ENCODE measurements around the gene SLITRK2.

Gene SLITRK2

DNA sequence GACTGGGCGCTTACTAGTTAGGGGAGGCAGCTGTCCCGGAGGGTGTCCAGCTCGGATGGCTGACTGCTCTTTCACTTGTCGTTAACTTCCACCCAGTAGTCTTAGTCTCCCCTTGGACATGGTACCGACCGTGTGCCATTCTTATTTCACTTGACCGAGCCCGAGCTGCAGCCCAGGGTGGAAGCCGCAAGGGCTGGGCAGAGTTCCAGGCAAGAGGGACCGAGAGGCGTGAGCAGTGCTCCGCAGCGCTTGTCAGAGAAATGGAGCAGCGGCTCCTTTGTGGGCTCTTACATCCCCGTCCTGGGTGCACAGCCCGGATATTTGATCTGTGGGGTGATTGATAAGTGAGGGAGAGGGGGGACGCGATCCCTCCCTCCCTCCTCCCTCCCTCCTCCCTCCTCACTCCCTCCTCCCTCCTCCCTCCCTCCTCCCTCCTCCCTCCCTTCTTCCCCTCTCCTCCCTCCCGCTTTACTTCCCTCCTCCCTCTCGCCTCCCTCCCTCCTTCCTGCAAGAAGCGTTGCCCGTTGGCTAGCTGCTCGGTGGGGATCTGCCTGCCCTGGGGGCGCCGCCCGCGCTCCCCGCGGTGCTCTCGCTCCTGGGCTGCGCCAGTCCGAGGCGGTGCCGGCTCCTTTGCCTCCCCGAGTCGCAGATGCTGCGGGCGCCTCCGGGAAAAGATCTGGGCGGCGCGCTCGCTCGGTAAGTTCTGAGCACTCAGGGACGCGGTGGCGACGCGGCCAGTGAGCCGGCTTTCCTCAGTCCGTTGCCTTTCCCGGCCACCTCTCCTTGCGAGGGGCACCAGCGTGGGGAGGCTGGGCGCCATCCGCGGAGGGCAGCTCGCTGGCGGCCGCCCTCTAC is at the start of gene SLITRK2:
SLITRK2 (plus strand) TSS at position 499 of the 855 bp plus-strand sequence. CDS start 4,597 bp downstream, outside the sequence.
- DNase-seq (ENCODE audit: extremely low spot score, insufficient read length, low read depth): no peak
- no peak for FAIRE-seq

GRCh38 chrX:145773006-145773405 is 44.6 kb upstream of the SLITRK2 start:
- no peak for DNase-seq (ENCODE audit: extremely low spot score, insufficient read length, low read depth)
- no peak for FAIRE-seq

GRCh38 chrX:145792281-145792680 is 25.3 kb upstream of the SLITRK2 start:
- no peak for FAIRE-seq
- DNase-seq (ENCODE audit: extremely low spot score, insufficient read length, low read depth): no peak

- DNase-seq (ENCODE audit: extremely low spot score, insufficient read length, low read depth): no peak
These were observed 14.1 kb upstream of the SLITRK2 start for GRCh38 chrX:145803508-145803907.

DNA sequence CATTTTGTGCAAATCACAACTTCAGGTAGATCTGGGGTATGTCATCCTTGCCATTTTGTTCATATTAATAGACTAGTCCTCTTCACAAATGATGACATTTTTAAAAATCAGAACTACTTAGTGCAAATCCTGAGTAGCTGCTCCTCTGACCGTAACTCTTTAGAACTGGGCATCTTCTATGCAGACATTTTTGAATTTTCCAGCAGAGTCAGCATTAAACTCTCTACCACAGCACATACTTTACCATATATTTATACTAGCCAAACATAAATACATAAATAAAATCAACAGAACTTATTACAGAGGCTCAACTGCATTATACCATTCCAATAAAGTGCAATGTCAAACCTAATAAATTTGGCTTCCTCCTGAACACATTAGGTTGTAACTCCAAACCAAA is 4.5 kb upstream of the SLITRK2 start:
- FAIRE-seq: no peak
- DNase-seq (ENCODE audit: extremely low spot score, insufficient read length, low read depth): no peak

More at GRCh38 chrX:145803508-145803907, 14.1 kb upstream of the SLITRK2 start:
- no peak for FAIRE-seq

DNA sequence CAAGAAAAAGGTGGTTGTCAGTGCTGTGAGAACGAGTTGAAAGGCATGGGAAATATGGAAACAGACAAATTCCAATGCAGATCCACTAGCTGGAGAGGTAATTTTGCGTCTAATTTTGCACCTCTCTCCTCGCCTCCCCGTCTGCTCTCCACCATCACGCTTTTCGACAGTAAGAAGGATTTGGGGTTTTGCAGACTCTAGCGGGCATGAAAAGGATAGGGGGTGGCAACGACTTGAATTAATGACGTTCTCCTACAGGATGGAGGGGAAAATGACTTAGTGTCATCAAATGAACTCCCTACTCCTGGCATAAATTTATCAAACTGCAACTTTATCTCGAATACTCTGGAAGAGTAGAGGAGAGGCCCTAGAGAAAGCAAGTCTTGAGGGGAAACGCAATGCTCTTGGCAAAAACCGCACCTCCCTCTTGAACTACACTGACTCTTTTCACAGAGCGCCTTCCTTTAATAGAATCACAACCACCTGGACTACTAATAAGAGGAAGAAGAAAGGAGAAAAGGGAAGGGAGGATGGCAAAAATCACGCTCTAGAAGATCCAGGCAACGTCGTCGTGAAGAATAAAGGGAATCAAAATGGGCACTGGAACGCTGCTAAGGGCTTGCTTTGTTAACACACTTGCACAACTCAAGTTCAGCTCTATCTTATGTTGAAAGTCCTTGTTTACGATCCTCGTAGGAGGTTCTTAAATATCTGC is 871 bp upstream of the SLITRK2 start:
- no peak for DNase-seq (ENCODE audit: extremely low spot score, insufficient read length, low read depth)
- no peak for FAIRE-seq

DNA sequence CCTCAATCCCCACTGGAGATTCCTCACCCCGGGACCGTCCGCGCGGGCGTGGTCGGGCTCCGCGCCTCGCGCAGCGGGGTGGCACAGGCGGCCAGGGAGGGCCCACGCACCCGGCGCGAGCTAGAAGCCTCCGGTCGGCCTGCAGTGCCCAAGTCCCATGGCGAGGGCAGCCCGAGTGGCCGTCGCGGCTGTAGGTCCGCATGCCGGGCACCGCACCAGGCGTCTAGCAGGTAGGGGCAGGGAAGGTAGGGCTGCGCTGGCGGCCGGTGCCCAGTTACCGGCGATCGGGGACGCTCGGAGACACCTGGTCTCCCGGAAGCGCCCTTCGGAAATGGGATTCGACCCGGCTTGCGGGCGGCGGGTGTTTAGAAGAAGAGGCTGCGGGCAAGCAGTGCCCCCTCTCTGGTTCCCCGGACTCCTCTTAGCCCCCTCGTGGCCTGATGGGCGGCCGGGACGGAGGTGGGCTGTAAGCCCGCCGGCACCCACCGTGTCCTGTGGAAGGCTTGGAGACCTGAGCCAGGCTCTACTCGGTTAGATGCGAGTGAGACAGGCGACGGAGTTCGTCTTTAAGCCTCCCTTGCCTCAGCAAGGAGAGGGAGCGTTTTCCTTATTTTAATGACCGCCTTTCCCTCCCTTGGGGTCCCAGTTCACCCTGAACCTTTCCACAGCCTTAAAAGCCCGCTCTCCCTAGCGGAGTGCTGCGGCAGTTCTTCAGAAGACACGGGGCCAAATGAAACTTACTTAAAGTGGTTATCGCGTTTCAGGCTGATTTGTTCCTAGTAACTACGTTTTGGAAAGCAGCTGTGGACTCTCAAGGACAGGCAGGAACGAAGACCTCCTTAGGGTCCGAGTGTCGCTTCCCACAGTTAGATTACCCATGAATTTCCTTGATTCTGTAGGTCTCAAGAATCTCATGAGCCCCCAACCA is 821 bp downstream of the SLITRK2 start:
- FAIRE-seq (no peak), DNase-seq (ENCODE audit: extremely low spot score, insufficient read length, low read depth) (no peak)

DNA sequence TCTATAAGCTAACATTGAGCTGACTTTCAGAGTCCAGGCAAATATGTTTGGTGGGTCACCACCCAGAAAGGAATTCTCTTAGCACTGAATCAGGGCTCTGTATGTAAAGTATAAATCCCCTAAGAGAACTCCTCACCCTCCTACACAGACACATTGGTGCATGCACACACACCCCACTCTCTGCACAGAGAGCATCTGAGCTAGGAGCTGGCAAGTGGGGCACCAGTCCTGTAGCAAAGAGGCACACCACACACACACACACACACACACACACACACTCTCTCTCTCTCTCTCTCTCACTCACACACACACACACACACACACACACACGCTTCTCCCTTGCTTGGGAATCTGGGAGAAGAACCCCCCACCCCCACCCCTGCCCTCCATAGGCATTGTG is 3.2 kb downstream of the SLITRK2 start:
- no peak for DNase-seq (ENCODE audit: extremely low spot score, insufficient read length, low read depth)
- FAIRE-seq: no peak

- no peak for DNase-seq (ENCODE audit: extremely low spot score, insufficient read length, low read depth)
- no peak for FAIRE-seq
These were observed 3.8 kb downstream of the SLITRK2 start for GRCh38 chrX:145821291-145821897.

- DNase-seq (ENCODE audit: extremely low spot score, insufficient read length, low read depth): no peak
- no peak for FAIRE-seq
These were observed 4.4 kb downstream of the SLITRK2 start for GRCh38 chrX:145821898-145822571.

DNA sequence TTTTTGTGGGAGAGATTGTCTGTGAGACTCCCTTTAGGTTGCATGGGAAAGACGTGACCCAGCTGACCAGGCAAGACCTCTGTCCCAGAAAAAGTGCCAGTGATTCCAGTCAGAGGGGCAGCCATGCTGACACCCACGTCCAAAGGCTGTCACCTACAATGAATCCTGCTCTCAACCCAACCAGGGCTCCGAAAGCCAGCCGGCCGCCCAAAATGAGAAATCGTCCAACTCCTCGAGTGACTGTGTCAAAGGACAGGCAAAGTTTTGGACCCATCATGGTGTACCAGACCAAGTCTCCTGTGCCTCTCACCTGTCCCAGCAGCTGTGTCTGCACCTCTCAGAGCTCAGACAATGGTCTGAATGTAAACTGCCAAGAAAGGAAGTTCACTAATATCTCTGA is 5.5 kb downstream of the SLITRK2 start:
- DNase-seq (ENCODE audit: extremely low spot score, insufficient read length, low read depth) (no peak), FAIRE-seq (no peak)

DNA sequence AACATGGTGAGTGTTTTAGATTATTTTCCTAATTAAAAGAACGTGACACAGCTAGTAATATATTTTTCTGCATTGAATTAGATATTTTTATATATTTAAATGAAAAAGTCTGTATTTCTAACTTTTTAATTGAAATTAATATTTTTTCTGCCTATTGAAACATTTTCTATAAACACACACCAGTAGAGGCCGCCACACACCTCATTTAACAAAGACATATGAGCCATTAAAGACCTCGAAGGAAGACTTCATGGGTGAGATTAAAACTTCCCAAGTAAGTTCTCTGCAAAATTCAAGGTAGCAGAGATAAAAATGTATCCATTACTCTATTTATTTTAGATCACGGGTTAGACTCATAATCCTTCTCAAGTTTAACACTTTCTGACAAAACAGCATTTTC is 8.3 kb downstream of the SLITRK2 start:
- FAIRE-seq (no peak), DNase-seq (ENCODE audit: extremely low spot score, insufficient read length, low read depth) (no peak)

- FAIRE-seq (no peak), DNase-seq (ENCODE audit: extremely low spot score, insufficient read length, low read depth) (no peak)
These were observed 8.8 kb downstream of the SLITRK2 start for GRCh38 chrX:145826466-145826865.

DNA sequence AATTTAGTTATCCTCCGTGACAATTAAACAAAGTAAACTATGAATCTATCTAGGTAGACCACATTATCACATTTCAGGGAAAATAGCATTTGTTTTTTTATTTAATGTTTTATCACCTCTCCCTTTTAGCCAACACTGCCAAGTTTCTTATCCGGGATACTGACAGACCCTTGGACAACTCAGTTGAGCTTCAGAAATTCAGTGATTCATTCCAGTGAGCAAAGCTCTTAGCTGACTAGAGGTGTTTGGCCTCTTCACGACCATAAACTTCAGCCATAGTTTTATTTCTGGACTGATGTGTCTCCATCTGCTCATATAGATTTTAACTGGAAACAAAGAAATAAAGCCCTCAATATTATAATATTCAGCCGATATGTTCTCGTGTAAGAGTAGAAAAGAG is 15.2 kb downstream of the SLITRK2 start:
- DNase-seq (ENCODE audit: extremely low spot score, insufficient read length, low read depth): no peak
- no peak for FAIRE-seq

GRCh38 chrX:145840531-145840930 is 22.9 kb downstream of the SLITRK2 start:
- no peak for FAIRE-seq
- no peak for DNase-seq (ENCODE audit: extremely low spot score, insufficient read length, low read depth)

- DNase-seq (ENCODE audit: extremely low spot score, insufficient read length, low read depth): no peak
- FAIRE-seq: no peak
These were observed 25.7 kb downstream of the SLITRK2 start for GRCh38 chrX:145843146-145843904.

- FAIRE-seq: no peak
- no peak for DNase-seq (ENCODE audit: extremely low spot score, insufficient read length, low read depth)
These were observed 27.3 kb downstream of the SLITRK2 start for GRCh38 chrX:145844886-145845285.

DNA sequence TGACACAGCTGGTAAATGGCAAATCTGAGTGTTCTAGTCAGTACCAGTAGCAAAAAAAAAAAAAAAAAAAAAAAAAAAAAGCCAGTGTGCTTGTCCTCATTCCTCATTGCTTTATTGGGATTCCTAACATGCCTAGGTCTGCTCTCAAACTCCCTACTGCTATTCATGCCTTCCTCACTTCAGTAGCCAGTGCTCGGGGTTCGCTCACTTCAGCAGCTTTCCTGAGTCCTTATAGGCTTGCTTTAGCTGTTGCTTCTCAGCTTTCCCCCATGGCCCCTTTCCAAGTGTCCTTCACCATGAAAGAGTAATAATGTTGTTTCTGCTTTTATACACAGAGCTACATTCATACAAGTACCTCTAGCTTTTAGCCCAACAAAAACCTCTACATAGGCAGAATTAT is 30.8 kb downstream of the SLITRK2 start:
- DNase-seq (ENCODE audit: extremely low spot score, insufficient read length, low read depth) (no peak), FAIRE-seq (no peak)

- DNase-seq (ENCODE audit: extremely low spot score, insufficient read length, low read depth) (no peak), FAIRE-seq (no peak)
These were observed 31.2 kb downstream of the SLITRK2 start for GRCh38 chrX:145848857-145849256.
